Activated CD4-positive, alpha-beta T cell treated with anti-CD3 and anti-CD28 coated beads for 24 hours (primary cell): ENCODE data around the gene PPP1R12A.
"Not testable (repeated sequence)": the region's sequence is repeated elsewhere in the genome, so short reads cannot be mapped to it uniquely, and the experiment has no call there.

Experiments
- DNase-seq, 2 donors: peaks; one replicate each; pipeline ENCODE4 v3.0.0-alpha.2; 2020; ENCODE audit warnings: low read depth in 2 of 2

Gene PPP1R12A

GRCh38 chr12:79891506-79892162 is 43.3 kb downstream of the PPP1R12A start:
- DNase-seq = no peak

GRCh38 chr12:79887890-79888289 is 47.0 kb downstream of the PPP1R12A start:
- no peak for DNase-seq

GRCh38 chr12:79886917-79887519 is 47.9 kb downstream of the PPP1R12A start:
- DNase-seq = no peak

GRCh38 chr12:79885911-79886490 is 48.9 kb downstream of the PPP1R12A start:
- no peak for DNase-seq

- DNase-seq = no peak
Measured at GRCh38 chr12:79884401-79885006, 50.4 kb downstream of the PPP1R12A start.

- DNase-seq = no peak
Measured at GRCh38 chr12:79883216-79883615, 51.7 kb downstream of the PPP1R12A start.

- no peak for DNase-seq
Measured at GRCh38 chr12:79881351-79881750, 53.5 kb downstream of the PPP1R12A start.

- not testable (repeated sequence) for DNase-seq
Measured at GRCh38 chr12:79878506-79878905, 56.4 kb downstream of the PPP1R12A start.

- DNase-seq = no peak
Measured at GRCh38 chr12:79877246-79877645, 57.7 kb downstream of the PPP1R12A start.

- no peak for DNase-seq
Measured at GRCh38 chr12:79874665-79875064, 60.2 kb downstream of the PPP1R12A start.

- no peak for DNase-seq
Measured at GRCh38 chr12:79873201-79873600, 61.7 kb downstream of the PPP1R12A start.

- no peak for DNase-seq
Measured at GRCh38 chr12:79871621-79872020, 63.3 kb downstream of the PPP1R12A start.

- no peak for DNase-seq
Measured at GRCh38 chr12:79870916-79871315, 64.0 kb downstream of the PPP1R12A start.

GRCh38 chr12:79859646-79860045 is 75.3 kb downstream of the PPP1R12A start:
- no peak for DNase-seq

GRCh38 chr12:79858518-79858917 is 76.4 kb downstream of the PPP1R12A start:
- no peak for DNase-seq

GRCh38 chr12:79857675-79858074 is 77.2 kb downstream of the PPP1R12A start:
- no peak for DNase-seq

GRCh38 chr12:79850610-79851299 is 84.1 kb downstream of the PPP1R12A start:
- no peak for DNase-seq

- no peak for DNase-seq
Measured at GRCh38 chr12:79848339-79848738, 86.6 kb downstream of the PPP1R12A start.

GRCh38 chr12:79847417-79847816 is 87.5 kb downstream of the PPP1R12A start:
- DNase-seq = no peak

GRCh38 chr12:79844693-79845092 is 90.2 kb downstream of the PPP1R12A start:
- DNase-seq = no peak

- DNase-seq = no peak
Measured at GRCh38 chr12:79843978-79844377, 90.9 kb downstream of the PPP1R12A start.

- no peak for DNase-seq
Measured at GRCh38 chr12:79842630-79843029, 92.3 kb downstream of the PPP1R12A start.
